ENCODE results near the gene ADGRG6.

GRCh38 chr6:142284419-142284818 is 17.4 kb upstream of the ADGRG6 start:
- no peak for TF ChIP-seq CTCF (IDR thresholded peaks at IDR 0.05)
- TF ChIP-seq RAD21 (IDR thresholded peaks at IDR 0.05; ENCODE audit: low read length), result no peak
